GM21526 (cell line): ENCODE data around the gene CMAS.

Experiments used
- ATAC-seq: cut with Tn5 transposase; IDR thresholded peaks from one replicate; pipeline ENCODE4 v1.9.1; 2021; ENCODE audit warnings: moderate library complexity; ENCODE audit not compliant: unreplicated experiment, low FRiP score

Gene CMAS

DNA sequence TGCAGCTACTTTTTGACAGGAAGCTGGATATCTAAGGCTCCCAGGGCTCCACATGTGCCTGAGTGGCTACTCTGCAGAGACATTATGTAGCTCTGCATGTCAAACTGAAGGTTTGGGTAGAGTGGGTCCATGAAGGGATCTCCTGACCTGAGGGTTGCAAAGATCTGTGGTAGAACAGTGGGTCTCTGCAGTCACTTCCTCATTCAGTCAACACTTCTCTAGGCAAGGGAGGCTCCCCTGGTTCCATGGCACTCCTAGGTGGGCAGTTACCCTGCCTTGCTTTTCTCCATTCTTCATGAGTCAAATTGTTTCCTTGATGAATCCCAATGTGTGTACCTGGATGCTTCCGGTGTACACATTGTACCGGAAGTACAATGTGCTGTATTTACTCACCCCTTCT lies 57.4 kb downstream of the CMAS start:
- ATAC-seq: no peak

DNA sequence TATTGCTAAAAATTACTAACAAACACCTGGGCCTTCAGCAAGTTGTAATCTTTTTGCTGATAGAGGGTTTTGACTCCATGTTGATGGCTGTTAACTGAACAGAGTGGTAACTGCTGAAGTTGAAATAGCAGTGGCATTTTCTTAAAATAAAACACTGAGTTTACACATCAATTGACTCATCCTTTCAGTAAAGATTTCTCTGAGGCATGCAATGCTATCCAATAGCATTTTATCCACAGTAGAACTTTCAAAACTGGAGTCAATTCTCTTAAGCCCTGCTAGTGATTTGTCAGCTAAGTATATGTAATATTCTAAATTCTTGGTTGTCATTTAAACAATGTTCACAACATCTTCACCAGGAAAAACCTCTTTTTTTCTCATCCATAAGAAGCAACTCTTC lies 59.5 kb downstream of the CMAS start:
- no peak for ATAC-seq

DNA sequence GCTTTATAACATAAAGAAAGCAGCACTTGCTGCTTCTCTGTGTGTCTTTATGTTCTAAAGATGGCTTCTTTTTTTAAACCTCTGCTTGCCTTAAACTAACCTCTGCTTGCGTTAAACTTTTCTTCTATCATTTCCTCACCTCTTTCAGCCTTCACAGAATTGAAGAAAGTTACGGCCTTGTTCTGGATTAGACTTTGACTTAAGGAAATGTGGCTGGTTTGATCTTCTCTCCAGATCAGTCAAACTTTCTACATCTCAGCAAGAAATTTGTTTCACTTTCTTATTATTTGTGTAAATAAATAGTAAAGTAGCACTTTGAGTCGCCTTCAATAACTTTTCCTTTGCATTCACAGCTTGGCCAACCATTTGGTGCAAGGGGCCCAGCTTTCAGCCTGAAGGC lies 64.2 kb downstream of the CMAS start:
- no peak for ATAC-seq
